ENCODE data around the gene KLHL30.

GRCh38 chr2:238123218-238123971 is 15.1 kb upstream of the KLHL30 start:
- no peak for TF ChIP-seq CTCF (optimal IDR thresholded peaks at IDR 0.05 in 1 of 3, IDR thresholded peaks at IDR 0.05 in 1 of 3, conservative IDR thresholded peaks at IDR 0.05 in 1 of 3; ENCODE audit: extremely low read depth in 1 of 3, insufficient read depth in 2 of 3, low read length in 3 of 3)
- no peak for TF ChIP-seq EZH2 (IDR thresholded peaks at IDR 0.05; ENCODE audit: low read length)
